ENCODE results near the gene KIF13A.
"Not testable (repeated sequence)": the region's sequence is repeated elsewhere in the genome, so short reads cannot be mapped to it uniquely, and the experiment has no call there.

The KIF13A gene

DNA sequence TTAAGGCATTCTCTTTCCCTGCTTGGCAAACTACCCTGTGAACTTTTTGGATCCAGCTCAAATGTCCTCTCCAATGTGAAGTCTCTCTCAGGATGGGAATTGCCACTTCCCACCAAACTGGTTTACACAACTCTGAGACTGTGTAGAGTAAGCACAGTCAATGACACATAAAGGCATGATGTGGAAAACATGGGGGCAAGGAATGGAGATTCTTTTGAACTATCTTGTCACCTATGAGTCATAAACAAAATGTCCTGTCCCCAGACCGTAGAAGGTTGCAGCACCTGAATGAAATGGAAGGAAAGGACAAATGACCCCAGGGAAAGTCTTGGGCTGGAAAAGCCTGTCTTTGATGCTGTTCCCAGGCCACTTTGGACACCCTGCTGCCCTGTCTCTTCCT, 11.0 kb upstream of the KIF13A start:
- no peak for DNase-seq (ENCODE audit: low spot score)

DNA sequence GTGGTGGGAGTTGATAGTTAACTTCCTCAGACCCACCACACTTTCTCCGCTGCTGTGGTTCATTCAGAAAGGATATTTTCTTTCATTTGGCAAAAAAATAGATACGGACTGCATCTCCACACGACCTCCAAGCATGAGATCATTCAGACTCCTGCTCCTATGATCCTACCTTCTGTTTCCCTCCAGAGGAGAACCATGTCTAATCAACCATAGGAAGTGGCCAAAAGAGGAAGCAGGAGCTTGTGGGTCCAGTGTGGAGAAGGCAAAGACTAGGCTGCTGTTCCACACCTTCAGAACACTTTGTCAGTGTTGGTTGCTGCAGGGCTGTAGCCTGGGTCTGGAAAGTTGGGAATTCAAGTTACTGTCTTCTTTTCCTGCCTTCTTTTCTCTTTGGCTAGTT, 10.6 kb upstream of the KIF13A start:
- DNase-seq (ENCODE audit: low spot score), result no peak

DNA sequence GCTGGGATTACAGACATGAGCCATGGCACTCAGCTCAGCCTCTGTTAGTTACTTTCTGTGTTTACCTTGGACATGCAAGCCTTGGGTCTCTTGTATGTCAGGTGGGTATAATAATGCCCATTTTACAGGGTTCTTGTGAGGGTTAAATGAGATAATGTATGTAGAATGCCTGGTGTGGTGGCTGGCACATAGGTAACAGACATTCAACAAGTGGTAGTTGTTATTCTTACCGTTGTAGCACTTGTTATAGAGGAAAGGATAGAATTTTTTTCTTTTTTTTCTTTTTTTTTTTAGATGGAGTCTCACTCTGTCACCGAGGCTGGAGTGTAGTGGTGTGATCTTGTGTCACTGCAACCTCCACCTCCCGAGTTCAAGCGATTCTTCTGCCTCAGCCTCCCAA, 8.0 kb upstream of the KIF13A start:
- no peak for DNase-seq (ENCODE audit: low spot score)

DNA sequence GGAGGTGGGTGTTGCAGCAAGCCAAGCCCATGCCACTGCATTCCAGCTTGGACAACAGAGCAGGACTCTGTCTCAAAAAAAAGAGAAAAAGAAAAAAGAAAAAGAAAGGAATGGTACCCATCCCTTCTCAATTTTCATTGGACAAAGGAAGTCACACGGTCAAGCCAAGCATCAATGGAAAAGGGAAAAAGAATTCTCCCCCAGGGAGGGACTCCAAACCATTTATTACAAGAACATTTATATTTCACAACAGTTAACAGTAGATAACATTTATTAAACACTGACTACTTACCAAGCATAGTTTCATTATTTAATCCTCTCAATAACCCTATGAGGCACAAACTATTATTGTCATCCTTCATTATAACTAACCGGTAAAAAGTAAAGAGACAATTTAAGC, 6.6 kb upstream of the KIF13A start:
- DNase-seq (ENCODE audit: low spot score), result no peak

DNA sequence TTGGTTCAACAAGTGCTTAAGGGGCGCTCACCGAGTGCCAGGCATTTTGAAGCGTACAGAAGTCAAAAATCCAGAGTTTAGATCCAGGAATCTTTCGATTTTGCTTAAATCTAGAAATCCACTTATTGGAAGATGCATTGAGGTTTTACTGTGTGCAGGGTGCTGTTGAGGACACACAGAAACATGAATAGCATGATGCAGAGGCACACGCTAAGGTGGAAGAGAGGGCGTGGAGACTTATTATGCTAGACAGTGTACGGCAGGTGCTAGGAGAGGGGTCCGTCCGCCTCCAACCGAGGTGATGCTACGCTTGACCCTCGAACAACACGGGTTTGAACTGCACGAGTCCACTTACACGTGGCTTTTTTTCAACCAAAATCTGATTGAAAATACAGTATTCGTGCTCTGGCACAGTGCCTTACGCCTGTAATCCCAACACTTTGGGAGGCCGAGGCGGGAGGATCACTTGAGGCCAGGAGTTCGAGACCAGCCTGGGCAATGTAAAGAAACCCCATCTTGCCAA, 1.0 kb upstream of the KIF13A start:
- no peak for DNase-seq (ENCODE audit: low spot score)

DNA sequence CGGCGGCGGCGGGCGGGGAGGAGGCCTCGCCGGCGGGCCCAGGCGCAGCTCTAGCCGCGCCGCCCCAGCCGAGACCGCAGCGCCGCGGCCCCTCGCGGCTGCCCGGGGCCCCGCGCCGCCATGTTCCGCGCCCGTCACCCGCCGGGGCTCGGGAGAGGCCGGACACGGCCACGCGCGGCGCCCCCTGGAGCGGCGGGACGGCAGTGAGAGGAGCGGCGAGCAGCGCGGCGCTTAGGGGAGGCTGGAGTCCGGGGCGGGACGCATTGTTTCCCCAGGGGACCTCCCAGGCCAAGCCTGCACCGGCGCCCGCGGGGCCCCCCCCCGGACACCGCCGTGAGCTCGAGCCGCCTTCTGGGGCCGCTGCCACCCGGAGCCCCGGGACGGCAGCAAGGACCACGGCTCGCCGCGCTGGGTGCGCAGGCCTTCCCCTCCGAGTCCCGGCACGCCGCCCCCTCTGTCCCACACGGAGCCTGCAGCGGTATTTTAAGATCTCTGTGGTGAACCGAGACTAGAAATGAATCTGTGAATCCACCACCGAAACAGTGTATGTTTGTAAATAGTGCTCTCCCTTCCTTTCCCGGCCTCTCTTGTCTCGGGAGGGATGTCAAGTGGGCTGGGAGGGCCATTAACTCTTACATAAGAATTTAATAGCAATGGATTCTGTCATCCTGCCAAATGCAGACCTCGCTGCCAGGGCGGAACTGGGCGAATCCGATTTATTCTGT, 424 bp upstream of the KIF13A start:
- DNase-seq (ENCODE audit: low spot score), result peak; percentile 47

DNA sequence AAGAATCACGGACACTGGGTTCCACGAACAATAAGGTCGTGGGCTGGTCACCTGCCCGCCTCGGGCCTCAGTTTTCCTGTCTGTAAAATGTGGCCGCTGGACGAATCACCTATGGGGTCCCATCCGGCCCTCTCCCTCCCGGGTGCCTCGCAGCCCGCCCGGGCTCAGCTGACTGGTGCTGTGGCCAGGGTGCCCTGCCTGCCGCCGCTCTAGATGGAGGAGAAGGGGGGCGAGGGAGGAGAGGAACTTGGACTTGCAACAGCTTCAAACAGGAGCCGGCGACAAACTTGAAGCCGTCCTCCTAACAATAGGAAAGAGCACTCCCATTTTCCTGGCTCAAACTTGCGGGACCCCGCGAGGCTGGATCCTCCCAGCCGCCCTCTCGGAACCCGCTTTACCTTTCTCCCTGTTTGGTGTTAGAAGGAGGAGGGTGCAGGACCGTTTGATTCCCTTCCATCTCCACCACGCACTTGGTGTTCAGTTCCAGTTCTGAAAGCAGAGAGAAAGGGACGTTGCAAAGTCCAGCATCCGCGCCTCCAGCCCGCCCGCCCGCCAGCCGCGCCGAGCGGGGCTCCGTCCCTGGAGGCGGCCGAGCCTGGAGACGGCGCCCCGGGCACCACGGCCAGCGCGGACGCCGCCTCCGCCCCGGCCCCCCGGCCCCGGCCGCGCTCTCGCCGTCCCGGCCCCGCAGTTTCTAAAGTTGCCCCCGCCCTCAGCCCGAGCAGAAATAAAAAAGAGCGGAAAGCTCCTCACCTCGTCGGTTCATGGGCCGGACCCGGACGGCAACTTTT, 584 bp downstream of the KIF13A start:
- no peak for DNase-seq (ENCODE audit: low spot score)

DNA sequence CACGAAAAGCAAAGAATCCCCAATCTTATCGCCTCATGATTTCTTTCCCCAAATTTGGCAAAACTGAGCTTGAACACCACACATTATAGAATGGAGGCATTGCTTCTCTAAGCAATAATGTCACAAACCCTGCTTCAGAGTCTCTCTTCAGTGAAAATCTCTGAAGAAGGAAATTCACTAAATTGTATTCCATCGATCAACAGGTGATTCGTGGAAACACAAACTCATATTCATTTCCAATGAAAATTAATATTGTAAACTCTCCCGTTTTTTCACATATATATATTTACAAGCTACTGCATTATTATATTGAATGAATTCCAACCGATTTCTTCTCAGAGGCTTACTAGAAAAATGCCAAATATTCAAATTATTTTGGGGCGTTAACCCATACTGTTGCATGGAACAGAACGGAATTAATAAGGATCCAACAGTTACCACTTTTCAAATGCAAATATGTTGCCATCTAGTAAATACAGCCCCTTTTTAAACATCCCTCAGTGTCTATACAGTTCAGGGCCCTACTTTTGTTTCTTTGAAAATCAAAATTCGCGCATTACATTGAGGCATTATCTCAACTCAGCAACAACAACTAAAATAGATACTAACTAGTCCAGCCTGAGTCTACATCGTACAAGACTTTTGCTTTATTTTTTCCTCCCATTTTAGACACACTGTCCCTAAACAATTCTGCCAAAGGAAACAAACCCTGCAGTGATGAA, 1.3 kb downstream of the KIF13A start:
- DNase-seq (ENCODE audit: low spot score), result no peak

DNA sequence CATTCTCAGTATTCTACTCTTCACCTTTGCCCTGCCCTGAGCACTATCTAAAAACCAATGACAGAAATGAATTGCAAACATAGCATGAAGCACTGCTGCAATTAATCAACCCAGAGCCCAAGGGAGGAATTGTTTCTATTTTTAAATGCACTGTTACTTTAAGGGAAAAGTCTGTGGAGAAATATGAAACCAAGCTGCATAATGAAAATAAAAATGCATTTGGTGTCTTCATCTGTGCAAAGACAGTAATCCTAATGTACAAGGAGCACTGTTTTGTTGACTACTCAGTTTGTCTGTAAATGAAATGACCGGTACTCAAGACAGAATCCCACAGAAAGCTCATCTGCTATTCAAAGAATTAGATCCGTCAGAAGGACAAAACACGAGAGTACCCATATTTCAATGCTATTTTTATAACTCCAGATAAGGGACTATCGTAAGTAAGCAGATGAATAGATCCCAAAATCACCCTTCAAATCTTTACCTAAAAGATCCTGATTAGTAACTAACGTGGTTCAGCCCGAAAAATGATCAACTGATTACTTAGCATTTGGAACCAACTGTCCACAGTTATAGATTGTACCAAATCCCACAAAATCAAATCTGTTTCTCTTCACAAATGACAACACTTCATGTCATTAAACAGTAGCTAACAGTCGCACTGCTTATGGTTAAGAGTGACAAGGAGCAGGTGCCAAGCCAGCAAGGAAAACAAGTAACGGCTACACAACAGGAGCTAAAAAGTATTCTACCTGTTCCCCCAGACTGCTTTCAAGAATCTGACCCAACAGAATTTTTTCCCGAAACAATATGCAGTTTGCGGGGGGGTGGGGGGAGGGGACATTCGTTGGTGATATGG, 2.4 kb downstream of the KIF13A start:
- no peak for DNase-seq (ENCODE audit: low spot score)

DNA sequence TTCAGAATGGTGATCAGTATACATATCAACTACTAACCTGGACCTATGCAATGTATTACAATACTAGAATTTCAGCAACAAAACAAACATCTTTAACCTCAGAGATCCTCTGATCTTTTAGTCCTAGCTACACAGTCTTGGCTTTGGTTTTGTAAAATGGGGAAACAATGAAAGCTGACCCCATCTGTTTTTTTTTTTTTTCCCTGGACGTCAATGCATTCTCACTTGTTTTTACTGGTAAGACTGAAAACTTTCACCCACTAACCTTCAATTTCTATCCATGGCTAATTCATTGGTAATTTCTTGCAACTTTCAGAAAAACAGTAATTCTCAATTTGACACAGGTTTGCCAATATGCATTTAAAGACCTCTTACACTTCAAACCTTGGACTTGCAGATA, 3.0 kb downstream of the KIF13A start:
- no peak for DNase-seq (ENCODE audit: low spot score)

DNA sequence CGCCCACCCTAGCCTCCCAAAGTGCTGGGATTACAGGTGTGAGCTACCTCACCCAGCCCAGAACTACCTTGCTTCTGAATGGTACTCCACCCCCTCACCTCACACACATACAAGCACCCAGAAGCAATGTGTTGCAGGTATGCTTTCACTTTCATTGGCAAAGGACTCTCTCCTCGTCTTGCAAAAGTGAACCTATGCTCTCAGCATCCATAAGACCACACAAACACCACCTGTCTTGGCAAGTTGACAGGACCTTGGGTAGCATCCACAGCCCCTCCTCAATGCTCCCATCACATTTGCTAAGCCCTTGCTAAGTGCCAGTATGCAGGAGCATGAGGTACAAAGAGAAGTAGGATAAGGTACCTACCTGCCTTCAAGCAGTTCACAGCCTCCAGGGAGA, 3.7 kb downstream of the KIF13A start:
- no peak for DNase-seq (ENCODE audit: low spot score)

DNA sequence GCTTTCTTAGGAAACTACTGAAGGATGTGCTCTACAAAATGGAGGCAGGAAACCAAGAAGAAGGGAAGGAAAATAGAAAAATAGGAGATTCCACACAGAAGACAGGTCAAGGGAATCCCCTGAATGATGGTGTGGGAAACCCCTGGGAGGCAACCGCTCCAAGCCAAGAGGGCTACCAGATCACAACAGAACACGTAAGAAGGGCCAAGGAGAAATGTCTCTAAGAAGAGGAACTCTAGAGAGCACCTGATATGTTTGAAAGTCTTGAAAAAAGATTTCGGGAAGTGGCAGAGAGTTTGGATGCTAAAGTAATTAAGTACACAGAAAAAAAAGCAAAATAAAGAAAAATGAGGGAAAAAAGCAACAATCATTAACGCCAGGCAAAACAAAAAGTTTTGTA, 7.1 kb downstream of the KIF13A start:
- DNase-seq (ENCODE audit: low spot score), result no peak

DNA sequence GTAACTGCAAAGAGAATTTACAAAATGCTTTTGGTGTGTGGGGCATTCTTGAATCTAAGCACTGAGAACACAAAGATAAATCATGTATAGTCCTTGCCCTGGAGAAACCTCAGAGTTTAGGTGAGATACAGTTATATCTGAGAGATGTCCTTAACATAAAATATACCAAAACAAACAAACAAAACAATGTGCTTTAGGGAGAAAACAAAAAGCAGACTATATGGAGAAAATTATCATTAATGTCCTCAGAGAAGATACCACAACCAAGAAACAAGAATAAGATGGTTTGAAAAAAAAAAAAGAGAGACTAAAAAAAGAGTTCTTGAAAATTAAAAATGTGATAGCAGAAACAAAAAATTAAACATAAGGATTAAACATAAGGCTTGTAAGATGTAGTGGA, 8.0 kb downstream of the KIF13A start:
- no peak for DNase-seq (ENCODE audit: low spot score)

DNA sequence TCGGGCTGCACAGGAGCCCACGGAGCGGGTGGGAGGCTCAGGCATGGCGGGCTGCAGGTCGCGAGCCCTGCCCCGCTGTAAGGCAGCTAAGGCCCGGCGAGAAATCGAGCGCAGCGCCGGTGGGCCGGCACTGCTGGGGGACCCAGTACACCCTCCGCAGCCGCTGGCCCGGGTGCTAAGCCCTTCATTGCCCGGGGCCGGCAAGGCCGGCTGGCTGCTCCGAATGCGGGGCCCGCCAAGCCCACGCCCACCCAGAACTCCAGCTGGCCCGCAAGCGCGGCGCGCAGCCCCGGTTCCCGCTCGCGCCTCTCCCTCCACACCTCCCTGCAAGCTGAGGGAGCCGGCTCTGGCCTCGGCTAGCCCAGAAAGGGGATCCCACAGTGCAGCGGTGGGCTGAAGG, 11.2 kb downstream of the KIF13A start:
- DNase-seq (ENCODE audit: low spot score), result not testable (repeated sequence)

DNA sequence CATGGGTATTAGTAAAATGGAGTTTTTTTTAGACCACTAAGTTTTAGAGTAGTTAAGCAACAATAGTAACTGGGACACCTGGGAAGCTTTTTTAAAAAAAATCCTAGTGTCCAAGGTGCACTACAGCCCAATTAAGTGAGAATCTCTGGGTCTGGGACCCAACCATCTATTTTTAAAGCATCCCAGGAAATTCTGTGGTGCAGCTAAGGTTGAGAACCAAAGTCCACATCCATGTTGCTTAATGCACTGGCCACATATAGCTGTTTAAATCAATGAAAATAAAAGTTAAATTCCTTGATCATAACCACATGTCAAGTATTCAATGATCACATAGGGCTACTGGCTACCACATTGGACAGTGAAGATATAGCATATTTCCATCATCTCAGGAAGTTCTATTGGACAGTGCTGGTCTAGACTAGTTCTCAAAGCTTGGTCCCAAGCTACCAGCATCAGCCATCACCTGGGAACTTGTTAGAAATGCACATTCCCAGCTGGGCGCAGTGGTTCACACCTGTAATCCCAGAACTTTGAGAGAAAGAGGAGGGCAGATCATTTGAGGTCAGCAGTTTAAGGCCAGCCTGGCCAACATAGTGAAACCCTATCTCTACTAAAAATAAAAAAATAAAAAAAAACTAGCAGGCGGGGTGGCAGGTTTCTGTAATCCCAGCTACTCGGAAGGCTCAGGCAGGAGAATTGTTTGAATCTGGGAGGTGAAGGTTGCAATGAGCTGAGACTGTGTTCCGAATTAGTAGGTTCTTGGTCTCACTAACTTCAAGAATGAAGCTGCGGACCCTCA, 12.7 kb downstream of the KIF13A start:
- no peak for DNase-seq (ENCODE audit: low spot score)

DNA sequence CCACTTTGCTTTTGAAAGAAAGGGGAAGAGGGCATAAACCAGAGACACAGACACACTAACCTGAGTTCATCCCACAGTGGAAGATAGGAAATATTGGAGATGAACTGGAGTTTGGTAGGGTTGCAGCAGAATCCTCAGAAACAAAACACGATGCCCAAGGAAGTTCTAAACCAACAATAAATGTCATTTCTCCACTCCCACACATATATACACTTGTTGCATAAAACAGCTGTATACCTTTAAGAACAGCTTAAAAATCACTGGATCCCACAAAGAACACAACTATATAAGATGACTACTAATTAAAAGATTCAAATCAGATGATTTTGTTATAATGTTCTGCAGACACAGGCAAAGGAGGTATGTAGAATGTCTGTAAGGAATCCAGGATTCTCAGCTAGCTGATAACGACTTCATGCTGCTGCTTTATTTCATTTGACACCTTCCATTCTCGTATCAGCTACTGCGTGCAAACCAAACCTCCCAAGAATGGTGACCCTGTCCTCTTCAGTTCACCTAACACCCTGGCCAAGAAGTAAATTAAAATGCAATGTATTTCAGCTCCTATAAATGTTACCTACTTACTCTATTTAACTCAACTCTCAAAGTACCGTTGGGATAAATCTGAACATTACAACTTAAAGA, 14.3 kb downstream of the KIF13A start:
- DNase-seq (ENCODE audit: low spot score), result no peak

DNA sequence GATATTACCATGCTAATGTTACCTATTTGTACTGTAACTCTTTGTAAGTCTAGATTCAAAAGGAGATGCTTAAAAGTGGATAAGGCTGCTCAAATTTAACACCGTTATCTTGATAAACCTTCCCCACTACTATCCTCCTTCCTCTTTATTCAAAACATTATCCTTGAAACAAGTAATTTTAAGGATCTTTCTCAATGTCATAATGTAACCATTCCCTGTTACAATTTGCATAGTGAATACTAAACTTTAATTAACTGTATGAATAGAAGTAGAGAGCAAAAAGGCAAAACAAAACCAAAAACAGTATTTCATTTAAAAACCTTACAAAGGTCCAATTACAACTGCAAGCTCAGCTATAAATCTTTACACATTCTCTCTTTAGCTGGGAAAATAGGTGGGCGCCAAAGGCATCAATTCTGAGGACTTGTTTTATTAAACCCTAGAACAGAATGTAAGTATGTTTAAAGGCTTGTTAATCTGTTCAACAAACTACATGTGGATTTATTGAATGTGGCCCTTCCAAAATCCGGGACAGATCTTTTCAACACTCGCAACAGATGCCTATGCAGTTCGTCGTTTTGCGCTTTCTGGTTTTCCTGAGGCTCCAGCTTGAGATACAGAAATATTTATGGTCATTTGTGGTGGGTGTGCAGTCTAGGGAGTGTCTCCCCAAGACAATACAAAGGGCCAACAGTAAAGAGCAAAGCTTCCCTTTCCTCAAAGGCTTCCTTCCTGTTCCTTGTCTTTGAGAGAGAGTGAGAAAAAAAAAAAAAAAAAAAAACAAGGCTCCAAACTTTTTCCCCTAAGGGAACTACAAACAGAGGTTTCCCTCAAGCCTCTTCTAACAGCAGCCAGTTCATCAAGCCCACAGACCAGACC, 15.1 kb downstream of the KIF13A start:
- DNase-seq (ENCODE audit: low spot score), result no peak

DNA sequence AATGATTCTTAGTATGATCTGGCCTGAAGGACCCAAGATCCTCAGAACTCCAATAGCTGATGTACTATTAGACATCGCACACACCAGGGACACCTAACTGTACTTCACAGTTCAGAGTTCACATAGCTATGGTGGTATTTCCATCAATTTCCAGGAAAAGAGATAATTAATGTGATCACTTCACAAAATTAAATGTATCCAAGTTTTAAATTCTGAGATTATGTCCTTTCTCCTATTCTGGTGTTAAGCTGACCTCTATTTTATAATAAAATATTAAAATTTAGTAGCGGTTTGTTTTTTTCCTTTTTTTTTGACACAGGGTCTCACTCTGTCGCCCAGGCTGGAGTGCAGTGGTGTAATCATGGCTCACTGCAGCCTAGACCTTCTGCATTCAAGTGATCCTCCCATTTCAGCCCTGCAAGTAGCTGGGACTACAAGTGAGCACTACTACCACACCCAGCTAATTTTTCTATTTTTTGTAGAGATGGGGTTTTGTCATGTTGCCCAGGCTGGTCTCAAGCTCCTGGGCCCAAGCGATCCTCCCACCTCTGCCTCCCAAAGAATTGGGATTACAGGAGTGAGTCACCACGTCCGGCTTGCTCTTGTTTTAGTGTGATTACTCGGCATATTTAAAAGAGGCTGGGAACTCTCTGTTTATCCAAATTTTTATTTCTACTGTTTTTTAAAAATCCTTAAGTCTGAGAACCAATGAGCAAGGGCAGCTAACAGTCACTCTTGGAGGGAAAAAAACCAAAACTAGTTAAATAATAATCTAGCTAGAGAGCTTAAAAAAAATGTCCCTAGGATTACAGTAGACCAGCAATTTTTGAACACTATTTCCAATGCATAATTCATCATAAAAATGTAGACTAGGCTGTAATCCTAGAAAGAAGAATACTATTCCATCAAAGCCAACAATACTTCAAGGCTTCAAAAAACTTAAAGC, 16.0 kb downstream of the KIF13A start:
- DNase-seq (ENCODE audit: low spot score), result no peak
